Skin of body (tissue), 2 donors: Measurements from ENCODE around the gene LRRC4C. TPM values are rescaled to one million over a fixed set of nuclear protein-coding genes. Genes with fewer than 3 reads are reported as not detected.
A peak's percentile ranks its signal among the peaks of the same experiment; 100 is the strongest.

Experiments used
- DNase-seq: peaks from one replicate; lab custom pipeline; 2025; lab: John Stamatoyannopoulos, UW
- total RNA-seq: library from RNA; depleted of rRNA; stranded (reverse); fragments of >200 nt; gene quantifications from one replicate; pipeline ENCODE4 v1.2.3, GENCODE V29; 2014

The LRRC4C gene
- total RNA-seq, 1 donor from 2014 or later: 4.2 TPM

DNA sequence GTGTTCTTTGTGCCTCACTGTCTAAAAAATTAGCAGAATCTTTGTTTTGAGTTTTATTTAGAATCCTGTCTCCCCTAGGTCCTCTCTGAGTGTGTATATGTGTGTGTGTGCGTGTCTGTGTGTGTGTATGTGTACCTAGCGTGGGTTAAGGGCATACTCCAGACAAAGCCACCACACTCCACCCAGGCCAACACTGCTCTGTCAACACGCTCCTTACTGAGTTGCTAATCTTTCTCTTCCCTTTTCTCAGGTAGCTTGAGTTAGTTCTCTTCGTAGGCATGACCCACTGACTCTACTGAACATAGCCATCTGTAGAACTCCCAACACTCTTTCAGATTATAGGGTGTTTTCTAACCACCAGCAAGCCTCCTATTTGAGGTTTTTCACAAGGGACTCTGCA lies 131.1 kb downstream of the LRRC4C start:
- DNase-seq: no peak

DNA sequence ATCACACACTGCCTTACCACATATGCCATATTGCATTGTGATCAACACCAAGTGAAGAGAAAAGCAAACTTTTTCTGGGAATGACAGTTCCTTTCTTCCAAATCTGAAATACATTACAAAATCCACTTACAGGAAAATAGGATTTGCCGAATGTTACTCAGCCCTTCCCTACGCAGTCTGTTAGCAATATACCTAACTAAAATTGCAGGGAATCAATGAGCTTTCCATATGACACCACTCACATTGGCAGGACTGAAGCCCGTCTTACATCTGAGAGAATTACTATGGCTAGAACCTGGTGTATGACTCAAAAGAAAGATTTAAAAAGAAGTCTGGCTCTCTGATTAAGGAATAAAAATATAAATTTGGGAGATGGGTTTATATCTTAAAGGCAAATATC lies 136.0 kb downstream of the LRRC4C start:
- DNase-seq: no peak

DNA sequence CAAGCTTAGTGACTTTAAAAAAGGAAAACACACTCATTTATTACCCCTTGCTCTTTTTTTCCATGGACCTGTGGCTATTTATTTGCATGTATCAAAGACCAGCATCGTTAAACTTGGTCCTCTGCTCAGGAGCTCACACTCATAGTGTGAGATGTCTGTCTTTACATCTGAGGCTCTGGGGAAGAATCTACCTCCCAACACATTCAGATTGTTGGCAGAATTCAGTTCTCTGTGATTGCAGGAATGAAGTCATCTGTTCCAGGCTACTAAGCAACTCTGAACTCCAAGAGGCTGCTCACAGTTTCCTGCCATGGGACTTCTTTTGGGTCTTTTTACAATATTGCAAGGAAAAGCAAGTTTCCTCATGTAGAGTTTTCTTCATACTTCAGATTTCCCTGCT lies 138.8 kb downstream of the LRRC4C start:
- no peak for DNase-seq

DNA sequence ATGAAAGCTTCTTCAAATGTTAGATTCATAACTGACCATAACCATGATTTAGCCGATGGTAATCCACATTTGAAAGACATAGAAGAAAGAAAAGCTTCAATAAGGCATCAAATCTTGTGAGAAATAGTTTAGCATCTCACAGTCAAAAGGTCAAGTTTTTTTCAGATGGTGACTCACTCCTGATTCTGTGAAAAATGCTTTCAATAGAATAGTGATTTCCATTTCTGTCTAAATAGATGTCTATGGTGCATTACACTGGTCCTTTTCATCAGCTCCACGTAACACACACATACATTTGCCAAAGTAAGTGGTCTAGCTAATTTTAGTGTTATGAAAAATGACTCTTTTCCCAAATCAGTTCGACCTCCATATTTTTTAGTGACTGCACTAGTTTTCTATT lies 139.2 kb downstream of the LRRC4C start:
- DNase-seq: no peak

DNA sequence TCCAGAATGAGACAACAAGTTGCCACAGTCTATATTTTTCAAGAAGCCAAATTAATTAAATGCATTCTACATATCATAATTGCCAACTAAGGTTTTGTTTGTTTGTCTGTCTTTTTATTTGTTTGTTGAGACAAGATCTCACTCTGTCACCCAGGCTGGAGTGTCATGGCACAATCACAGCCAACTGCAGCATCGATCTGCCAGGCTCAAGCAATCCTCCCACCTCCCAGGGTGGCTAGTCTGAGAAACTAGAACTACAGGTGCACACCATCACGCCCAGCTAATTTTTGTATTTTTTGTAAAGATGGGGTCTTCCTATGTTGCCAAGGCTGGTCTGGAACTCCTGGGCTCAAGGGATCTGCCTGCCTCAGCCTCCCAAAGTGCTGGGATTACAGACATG lies 140.0 kb downstream of the LRRC4C start:
- no peak for DNase-seq

DNA sequence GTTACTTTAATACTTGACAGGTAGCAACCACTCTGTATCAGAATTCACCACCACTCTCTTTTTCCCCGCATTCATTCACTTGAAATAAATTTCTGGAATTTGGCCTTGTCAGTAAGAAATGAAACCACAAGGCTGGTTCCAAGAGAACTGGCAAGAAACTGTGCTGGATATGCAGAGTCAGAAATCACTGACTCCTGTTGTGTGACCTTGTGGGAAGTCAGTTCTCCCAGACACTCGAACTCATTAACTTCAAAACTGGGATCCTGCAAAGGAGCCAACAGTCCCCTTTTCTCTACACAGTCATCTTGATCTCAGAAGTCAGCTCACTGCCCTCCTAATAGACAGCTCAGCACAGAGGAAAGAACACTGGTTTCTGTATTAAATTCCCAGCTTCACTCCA lies 142.7 kb downstream of the LRRC4C start:
- no peak for DNase-seq

DNA sequence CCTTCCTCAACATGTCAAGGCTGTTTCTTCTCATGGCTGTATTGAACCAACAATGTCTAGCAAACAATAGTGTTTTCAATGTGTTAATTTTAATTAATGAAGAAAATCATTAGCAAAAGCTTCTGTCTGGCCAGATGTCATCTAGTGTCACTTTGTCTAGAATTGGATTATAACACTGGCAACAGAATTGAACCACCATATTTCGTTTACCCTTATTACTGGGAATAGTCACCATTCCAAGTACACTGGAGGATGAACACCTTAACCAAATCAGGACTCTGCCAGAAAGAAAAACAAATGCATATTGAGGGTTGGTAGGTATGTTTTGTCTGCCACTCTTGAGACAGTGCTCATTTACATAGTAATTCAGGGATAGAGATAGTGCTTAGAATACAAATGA lies 146.2 kb downstream of the LRRC4C start:
- no peak for DNase-seq

DNA sequence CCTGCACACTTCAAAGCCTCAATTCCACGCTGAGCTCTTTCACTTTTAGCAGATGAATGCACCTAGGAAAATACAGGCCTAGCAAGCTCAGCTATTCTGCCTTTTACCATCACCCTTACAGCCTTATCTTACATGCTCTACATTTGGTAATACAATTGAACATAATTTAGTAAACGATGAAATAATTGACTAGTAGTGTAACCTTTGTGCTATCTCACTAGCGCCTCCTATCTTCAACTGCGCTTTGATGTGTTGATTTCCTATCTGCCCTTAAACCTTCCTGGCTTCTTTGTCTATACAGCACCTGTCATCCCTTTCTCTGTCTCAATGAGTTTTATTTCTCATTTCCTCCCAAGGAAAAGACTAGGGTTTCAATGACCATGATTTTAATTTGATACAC lies 149.7 kb downstream of the LRRC4C start:
- DNase-seq: no peak

DNA sequence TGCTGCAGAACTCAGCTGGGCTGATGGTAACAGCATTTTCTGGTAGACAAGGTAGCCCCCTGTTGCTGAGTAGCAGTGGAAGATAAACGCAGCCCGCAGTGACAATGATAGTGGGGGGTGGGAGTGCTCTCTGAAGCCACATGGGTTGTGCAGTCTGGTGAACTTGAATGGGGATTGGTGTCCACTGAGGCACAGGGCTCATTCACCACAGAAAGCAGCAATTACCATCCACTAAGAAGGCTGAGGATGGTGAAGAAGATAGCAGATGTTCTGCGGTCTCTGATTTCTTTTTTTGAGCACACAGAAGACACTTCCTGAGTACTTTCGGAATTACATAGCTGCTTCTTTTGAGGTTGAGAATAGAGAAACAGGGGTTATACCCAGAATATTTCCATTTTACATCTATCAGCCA lies 150.3 kb downstream of the LRRC4C start:
- DNase-seq: no peak

DNA sequence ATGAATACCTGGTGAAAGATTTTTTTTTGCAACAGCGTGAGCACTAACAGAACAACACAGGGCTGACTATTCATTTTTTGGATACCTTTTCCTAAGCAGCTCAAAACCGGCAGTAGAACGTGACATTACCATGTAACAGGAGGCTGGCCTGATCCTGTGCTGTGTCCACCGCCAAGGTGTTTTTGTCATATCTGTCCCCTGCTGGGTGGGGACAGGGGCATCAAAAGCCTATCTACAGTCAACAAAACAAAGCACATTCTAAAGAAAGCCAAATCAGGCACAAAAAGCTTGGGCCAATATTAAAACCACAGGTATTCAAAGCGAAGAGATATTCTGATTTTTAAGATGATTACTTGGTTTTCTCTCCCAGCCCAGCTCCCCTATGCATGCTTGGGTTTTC lies 151.2 kb downstream of the LRRC4C start:
- no peak for DNase-seq

DNA sequence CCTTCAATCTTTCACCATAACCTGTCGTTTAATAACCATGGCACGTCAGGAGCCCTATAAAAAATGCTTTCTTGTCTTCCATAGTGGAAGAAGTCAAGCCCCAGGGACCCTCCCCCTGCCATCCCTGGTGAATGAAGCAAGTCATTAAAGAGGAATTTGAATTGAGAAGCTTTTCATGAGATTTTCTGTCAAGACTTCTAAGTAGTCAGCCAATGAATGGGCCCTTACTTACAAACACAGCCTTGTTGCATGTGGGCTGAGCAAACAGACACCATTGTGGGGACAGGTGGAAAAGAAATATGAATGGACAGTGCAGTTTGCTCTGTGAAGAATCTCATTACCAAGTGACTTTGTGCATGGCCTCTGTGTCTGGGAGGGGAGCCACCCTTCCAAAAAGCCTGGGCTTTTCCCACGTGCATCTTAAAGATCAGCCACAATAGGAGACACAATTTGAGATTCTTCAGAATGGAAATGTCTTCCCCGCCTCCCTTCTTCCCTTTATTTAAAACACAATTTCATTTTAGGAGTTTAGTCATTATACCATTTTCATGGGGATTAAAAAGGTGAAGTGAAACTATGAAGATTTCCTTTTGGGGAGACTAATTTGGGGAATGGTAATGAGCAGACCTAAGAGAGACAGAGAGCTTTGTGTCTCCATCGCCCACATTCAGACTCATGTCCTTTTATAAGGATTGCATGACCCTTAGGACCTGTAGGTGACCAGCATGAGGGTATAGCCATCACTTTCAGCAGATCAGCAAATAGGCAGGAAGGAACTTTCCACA lies 152.0 kb downstream of the LRRC4C start:
- no peak for DNase-seq

DNA sequence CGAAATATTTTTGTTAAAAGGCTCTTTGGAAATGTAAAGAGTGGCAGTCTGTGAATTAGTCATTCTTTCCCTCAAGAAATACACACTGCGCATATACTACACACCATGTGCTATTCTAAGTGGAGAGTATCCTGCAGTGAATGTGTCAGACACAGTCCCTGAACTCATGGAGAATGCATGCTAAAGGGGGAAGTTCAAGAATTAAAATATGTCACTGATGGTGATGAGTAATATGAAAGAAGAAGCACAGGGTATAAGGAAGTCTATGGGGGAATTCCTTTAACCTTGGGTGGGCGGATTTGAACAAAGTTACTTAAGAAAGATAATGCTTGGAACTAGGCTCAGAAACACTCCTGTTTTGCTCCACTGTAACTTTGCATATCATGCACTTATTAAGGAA lies 153.0 kb downstream of the LRRC4C start:
- no peak for DNase-seq

DNA sequence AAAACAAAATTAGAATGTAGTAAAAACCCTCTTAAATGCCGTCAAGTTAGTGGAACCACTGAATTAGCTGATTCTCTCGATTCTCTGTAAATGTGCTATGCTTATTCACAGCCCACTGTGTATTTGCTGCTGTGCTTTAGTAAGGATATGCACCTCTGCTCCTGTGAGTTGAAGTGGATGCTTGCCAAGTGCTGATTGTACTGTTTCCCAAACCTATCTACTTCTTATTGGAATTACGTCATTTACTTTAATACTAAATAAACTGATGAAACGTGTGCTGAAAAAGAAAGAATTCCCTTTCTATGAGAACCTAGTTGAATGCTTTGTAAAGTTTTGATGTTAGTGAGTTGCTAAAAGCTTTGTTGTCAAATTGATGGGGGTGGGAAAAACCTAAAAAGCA lies 158.4 kb downstream of the LRRC4C start:
- no peak for DNase-seq

DNA sequence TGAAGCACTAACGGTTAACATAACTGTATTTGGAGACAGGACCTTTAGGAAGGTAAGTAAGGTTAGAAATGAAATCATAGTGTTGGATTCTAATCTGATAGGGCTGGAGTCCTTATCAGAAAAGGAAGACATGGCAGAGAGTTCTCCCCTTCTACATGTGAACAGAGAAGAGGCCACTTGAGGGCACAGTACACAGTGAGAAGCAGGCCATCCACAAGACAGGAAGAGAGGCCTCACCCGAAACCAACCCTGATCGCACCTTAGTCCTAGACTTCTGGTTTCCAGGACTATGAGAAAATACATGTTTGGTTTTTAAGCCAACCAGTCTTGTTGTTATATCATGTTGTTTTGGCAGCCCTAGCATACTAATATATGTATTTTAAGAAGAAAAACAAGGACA lies 170.0 kb downstream of the LRRC4C start:
- DNase-seq: no peak

DNA sequence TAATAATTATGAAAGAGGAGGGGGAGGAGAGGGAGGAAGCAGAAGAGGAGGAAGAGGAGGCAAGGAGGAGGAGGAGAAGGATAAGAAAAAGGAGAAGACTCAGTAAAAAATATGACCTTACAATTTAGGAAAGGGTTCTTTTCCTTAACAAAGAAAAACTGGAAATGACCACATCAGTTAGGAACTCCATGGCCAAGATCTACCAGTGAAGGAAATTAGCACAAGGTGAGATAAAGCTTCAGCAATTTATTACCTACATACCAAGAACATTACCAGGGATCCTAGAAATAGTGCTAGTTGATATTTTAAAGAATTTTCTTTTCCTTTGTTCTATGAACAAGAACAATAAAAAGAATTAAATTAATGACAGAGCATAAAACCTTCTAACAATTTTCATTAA lies 172.7 kb downstream of the LRRC4C start:
- DNase-seq: no peak

DNA sequence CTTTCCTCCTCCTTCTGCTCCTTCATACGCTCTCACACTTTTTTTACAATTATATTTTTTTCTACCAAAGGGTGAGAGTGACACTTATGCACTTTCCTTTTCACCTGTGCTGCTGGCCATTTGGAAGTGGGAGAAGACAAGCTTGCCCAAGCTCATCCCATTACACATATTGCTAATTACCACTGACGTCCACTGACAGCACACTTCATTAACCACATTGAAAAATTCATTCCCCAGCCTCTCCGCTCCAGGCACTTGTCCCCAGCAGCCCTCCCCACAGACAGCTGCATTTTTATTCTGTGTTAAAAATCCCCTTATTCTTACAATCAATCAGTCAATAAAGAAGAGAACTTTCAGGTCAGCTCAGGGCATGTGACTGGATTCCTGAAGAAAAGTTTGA lies 175.1 kb downstream of the LRRC4C start:
- no peak for DNase-seq

DNA sequence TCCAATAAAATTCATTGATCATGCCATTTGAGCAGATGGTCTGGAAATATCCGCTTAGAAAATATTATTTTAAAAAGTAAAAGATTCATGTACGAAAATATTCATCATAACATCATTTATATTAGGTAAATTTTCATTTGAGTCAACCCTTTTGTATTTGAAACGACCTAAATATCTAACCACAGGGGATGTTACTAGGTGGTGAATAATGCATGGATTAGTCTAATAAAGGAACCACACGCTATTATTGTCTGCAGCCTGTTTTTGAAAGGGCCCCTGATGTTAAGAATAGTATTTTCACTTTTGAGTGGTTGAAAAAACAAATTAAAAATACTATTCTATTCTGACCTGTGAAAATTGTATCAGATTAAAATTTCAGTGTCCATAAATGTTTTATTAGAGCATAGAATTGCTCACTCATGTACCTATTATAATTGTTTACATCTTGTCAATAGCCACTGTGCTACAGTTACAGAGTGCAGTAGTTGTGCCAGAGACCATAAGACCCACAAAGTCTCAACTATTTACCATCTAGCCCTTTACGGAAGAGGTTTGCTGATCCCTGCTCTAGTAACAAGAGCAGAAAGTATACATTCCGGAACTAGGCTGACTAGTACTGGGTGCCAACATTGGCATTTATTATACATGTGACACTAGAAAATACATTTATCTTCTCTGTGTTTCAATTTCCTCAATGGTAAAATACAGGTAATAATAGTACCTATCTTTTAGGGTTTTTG lies 176.1 kb downstream of the LRRC4C start:
- no peak for DNase-seq

DNA sequence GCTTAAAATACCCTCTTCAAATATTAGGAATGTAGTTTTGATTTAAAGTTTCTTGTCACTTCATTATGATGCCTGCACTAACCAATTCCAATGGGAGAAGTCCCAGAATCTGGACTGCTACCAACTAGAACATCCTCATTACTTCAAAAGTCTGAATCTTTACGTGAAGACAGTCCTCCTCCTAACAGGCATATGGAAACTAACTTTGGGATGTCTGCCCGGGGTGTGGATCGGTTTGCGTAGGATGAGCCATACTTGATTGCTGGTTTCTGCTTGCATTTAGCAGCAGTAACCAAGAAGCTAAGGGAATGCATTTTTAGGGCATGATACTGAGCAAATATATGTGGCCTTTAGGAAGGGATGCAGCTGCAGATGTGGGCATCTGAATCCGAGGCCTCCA lies 177.1 kb downstream of the LRRC4C start:
- peak; percentile 4 for DNase-seq

DNA sequence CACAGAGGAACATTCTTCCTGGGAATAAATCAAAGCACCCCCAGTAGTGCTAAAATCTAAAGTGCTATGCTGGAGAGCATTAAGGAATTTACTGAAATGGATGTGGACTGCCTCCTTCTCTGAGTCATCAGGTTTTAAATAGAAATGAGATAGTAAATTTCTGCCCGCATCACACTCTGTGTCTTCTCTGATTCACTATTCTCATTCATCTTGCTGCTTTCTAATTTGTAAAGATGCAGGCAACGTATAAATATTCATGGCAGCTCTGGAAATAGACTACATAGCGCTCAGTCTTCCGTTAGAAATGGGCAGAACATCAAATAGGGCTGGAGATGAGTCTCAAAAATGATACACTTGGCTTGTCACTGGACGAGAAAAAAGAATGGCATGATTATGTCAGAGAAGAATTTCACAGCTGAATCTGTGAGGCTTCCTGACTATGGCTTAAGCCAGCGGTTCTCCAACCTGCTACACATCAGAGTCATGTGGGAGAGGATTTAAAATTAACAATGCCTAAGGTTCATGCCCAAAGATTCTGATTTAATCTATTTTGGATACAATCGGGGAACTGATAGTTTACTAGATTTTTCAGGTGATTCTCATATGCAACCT lies 178.2 kb downstream of the LRRC4C start:
- DNase-seq: no peak

DNA sequence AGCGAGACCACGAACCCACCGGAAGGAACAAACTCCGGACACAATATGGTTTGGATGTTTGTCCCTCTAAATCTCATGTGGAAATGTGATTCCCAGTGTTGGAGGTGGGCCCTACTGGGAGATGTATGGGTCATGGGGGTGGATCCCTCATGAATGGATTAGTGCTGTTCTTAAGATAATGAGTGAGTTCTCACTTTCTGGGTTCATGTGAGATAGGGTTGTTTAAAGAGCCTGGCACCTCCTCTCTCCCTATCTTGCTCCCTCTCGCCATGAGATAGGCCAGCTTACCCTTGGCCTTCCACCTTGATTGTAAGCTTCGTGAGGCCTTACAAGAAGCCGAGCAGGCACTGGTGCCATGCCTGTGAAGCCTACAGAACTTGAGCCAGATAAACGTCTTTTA lies 184.6 kb downstream of the LRRC4C start:
- DNase-seq: no peak

DNA sequence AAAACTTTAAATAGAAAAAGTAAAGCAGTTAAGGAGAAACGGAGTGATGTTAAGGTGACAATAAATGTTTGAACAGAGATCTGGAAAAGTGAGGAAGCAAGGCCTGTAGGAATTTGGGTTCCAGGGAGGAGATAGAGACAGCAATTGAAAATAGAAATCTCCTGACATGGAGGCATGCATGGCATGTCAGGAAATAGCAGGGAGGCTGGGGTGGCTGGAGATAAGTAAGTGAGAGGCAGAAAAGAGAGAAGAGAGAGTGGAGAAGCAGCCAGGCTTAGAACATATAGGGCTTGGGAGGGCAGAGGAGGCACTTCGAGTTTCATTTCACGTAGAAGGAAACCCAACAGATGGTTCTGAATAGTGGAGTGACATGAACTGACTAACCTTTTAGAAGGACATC lies 185.5 kb downstream of the LRRC4C start:
- no peak for DNase-seq

DNA sequence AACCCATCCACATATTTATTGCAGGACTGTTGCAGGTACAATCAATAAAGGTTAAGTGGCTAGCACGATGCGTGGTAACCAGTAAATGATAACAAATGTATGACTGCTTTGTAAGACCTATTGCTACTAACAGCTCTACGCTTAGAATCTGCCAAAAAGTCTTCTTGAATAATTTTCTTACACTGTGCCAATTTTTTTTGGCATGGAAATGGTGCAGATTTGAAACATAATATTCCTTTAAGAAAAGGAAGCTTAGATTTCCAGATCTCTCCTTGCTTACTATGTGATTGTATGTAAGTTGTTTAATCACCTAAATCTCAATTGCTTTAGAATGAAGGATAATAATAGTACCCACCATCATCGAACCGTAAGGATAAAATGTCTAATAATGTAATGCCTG lies 192.0 kb downstream of the LRRC4C start:
- DNase-seq: peak; percentile 3

DNA sequence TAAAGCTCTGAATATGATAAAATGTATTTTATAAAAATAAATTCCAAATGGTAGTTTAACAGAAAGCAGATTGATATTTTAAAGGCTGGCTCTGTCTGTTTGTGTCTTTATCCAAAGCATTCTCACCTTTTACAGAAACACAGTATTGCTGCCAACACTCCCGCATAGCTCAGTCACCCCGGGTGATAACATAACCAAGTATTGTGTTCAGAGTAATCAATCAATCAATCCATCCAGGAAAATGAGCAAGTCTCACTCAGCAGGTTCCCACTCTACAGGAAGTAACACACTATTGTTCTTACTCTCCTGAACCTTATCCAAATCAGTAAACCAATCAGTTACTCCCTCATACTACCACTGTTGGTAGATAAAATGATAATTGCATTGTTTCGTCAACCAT lies 203.4 kb downstream of the LRRC4C start:
- DNase-seq: no peak
